Neural cell (in vitro differentiated cells): ENCODE measurements around the gene NHS. TPM values are rescaled to one million over a fixed set of nuclear protein-coding genes. Genes with fewer than 3 reads are reported as not detected.

Experiments
- H2AFZ ChIP-seq: fragments of 200-600, 300-800 bp; sonication (generic), shearing (Covaris generic); 2 replicates; pipeline ENCODE4 v1.6.0; 2014; ENCODE audit warnings: low read depth, mild to moderate bottlenecking, antibody characterized with exemption, low read length, moderate library complexity
- H3F3A ChIP-seq: fragments of 200-600 bp; shearing (Covaris generic); 2 replicates; pipeline ENCODE4 v1.6.1; 2016; ENCODE audit warnings: mild to moderate bottlenecking, moderate library complexity, mixed read lengths, antibody characterized with exemption, low read length; ENCODE audit not compliant: insufficient read depth, poor library complexity, severe bottlenecking
- H3K27ac ChIP-seq: fragments of 200-600, 300-800 bp; sonication (generic), shearing (Covaris generic); 2 replicates; pipeline ENCODE4 v1.5.1; 2014; ENCODE audit warnings: mild to moderate bottlenecking, low read length, moderate library complexity
- H3K27me3 ChIP-seq: fragments of 300-800, 200-600 bp; sonication (generic), shearing (Covaris generic); 2 replicates; pipeline ENCODE4 v1.6.0; 2014; ENCODE audit warnings: mild to moderate bottlenecking, low read depth, low read length, moderate library complexity; ENCODE audit not compliant: insufficient read depth
- H3K36me3 ChIP-seq: fragments of 300-800, 200-600 bp; sonication (generic), shearing (Covaris generic); 2 replicates; pipeline ENCODE4 v1.5.1; 2014; ENCODE audit warnings: mild to moderate bottlenecking, antibody characterized with exemption, low read length, moderate library complexity; ENCODE audit not compliant: insufficient read depth
- H3K4me2 ChIP-seq: fragments of 300-800, 200-600 bp; sonication (generic), shearing (Covaris generic); 2 replicates; pipeline ENCODE4 v1.6.0; 2014; ENCODE audit warnings: mild to moderate bottlenecking, low read length
- H3K4me3 ChIP-seq: fragments of 300-800, 200-600 bp; sonication (generic), shearing (Covaris generic); 2 replicates; pipeline ENCODE4 v1.5.1; 2014; ENCODE audit warnings: mild to moderate bottlenecking, low read length, moderate library complexity
- H3K79me2 ChIP-seq: fragments of 200-600 bp; shearing (Covaris generic); replicated peaks from 2 replicates; pipeline ENCODE4 v1.6.0; 2014; ENCODE audit warnings: mild to moderate bottlenecking, low read length, moderate library complexity; ENCODE audit not compliant: insufficient read depth
- H3K9ac ChIP-seq: fragments of 300-800, 200-600 bp; sonication (generic), shearing (Covaris generic); 2 replicates; pipeline ENCODE4 v1.6.1; 2016; ENCODE audit warnings: mild to moderate bottlenecking, low read length, mixed read lengths
- H3K9me2 ChIP-seq: fragments of 200-600 bp; shearing (Covaris generic); 2 replicates; pipeline ENCODE4 v1.6.1; 2016; ENCODE audit warnings: mild to moderate bottlenecking, low read length, mixed read lengths; ENCODE audit not compliant: insufficient read depth
- H3K9me3 ChIP-seq: fragments of 200-600, 300-800 bp; sonication (generic), shearing (Covaris generic); 2 replicates; pipeline ENCODE4 v1.6.1; 2016; ENCODE audit warnings: mild to moderate bottlenecking, mixed run types, low read length, moderate library complexity, mixed read lengths
- H4K20me1 ChIP-seq: fragments of 200-600 bp; shearing (Covaris generic); 2 replicates; pipeline ENCODE4 v1.6.1; 2016; ENCODE audit warnings: mild to moderate bottlenecking, mixed run types; ENCODE audit not compliant: insufficient read depth
- EP300 ChIP-seq: fragments of 450-650 bp; conservative IDR thresholded peaks from 2 replicates; pipeline ENCODE4 v1.6.1; 2014; ENCODE audit warnings: antibody characterized with exemption, mild to moderate bottlenecking, moderate library complexity; ENCODE audit not compliant: poor library complexity, severe bottlenecking
- EZH2 ChIP-seq: fragments of 200-600, 300-800 bp; shearing (Covaris generic), sonication (generic); IDR thresholded peaks from 2 replicates; pipeline ENCODE4 v1.6.1; 2014; ENCODE audit warnings: antibody characterized with exemption, low read length, borderline replicate concordance, mild to moderate bottlenecking; ENCODE audit not compliant: insufficient read depth, poor library complexity, severe bottlenecking
- MXI1 ChIP-seq: fragments of 450-650 bp; conservative IDR thresholded peaks from 2 replicates; pipeline ENCODE4 v1.6.1; 2014; ENCODE audit warnings: antibody characterized with exemption, mild to moderate bottlenecking; ENCODE audit not compliant: poor library complexity, severe bottlenecking
- POLR2AphosphoS5 ChIP-seq: IDR thresholded peaks from 2 replicates; pipeline ENCODE4 v1.6.1; 2012
- RAD21 ChIP-seq: fragments of 450-650 bp; conservative IDR thresholded peaks from 2 replicates; pipeline ENCODE4 v1.6.1; 2014; ENCODE audit warnings: antibody characterized with exemption, mild to moderate bottlenecking, moderate library complexity
- SMC3 ChIP-seq: fragments of 450-650 bp; conservative IDR thresholded peaks from 2 replicates; pipeline ENCODE4 v1.6.1; 2014; ENCODE audit warnings: antibody characterized with exemption, mild to moderate bottlenecking, moderate library complexity; ENCODE audit not compliant: poor library complexity
- TAF1 ChIP-seq: IDR thresholded peaks from 2 replicates; pipeline ENCODE4 v1.6.1; 2012; ENCODE audit warnings: low read depth
- polyA plus RNA-seq: library from polyadenylated mRNA; depleted of rRNA; stranded (reverse); fragments of >200 nt; gene quantifications from 2 replicates; pipeline ENCODE4 v1.2.3, GENCODE V29; 2014
- TF ChIP-seq, protein P1 (sequence below): IDR thresholded peaks from 2 replicates; pipeline ENCODE4 v1.6.1; 2012; ENCODE audit warnings: borderline replicate concordance
- TF ChIP-seq, protein P2 (sequence below): fragments of 450-650 bp; IDR thresholded peaks from 2 replicates; pipeline ENCODE4 v1.5.1; 2014; ENCODE audit warnings: antibody characterized with exemption, mild to moderate bottlenecking, moderate library complexity; ENCODE audit not compliant: poor library complexity, severe bottlenecking

NHS gene
- polyA plus RNA-seq, 1 donor from 2014 or later: 1.9 TPM

DNA sequence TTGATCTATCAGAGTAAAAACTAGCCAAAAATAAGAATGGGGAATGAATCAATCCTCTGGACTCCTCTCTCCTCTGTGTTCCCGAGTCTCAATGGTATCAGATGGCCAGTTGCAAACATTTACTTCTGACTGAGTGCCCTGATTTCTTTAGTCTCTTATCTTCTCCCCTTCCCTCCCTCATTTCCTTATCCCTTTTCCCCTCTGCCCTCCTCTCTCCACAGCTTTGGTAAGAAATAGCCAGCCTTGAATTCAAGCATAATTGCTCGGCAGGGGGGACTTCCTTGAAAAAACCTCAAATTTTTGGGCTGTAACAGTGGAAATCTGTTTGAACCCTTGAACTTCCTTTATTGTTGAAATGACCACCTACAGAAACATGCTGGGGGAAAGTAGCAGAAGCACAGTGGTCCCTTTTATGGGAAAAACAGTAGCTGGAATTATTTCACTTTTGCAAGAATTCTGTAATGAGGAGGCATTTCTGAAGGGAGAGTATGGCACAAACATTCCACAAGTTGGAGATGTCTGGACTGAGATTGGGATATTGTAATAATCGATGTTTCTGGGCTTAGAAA lies 40.3 kb downstream of the NHS start:
- Histone ChIP-seq H3K9ac (no peak overlapping the region), H3K4me2 (no peak overlapping the region), H3K27me3 (no peaks in the 10 kb centered on the region)

DNA sequence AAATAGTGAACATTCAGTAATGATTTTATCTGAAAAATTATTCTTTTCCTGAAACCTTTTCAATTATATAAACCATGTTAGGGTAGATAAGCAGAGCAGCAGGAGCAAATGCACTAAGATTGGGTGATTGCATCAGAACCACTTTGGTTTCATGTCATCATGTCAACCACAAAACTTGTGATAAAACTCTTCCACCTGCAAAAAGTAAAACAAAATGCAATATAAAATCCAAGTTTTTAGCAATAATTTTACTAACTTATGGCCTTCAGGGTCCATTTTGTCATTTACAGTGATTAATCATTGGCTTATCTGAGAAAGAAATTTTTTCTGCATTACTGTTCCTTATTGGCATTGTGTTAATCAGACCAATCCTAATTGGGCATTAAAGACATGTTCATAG lies 42.4 kb downstream of the NHS start:
- Histone ChIP-seq H4K20me1 (no peaks in the 10 kb centered on the region), H3K4me2 (no peak overlapping the region), H3K9me3 (no peaks in the 10 kb centered on the region), H3K27me3 (no peaks in the 10 kb centered on the region), H3K36me3 (no peaks in the 10 kb centered on the region), H3F3A (no peaks in the 10 kb centered on the region), H3K27ac (no peak overlapping the region), H2AFZ (no peak overlapping the region), H3K9me2 (no peaks in the 10 kb centered on the region), H3K79me2 (no peaks in the 10 kb centered on the region), H3K9ac (no peak overlapping the region), H3K4me3 (no peak overlapping the region)
- TF ChIP-seq, protein P1, sequence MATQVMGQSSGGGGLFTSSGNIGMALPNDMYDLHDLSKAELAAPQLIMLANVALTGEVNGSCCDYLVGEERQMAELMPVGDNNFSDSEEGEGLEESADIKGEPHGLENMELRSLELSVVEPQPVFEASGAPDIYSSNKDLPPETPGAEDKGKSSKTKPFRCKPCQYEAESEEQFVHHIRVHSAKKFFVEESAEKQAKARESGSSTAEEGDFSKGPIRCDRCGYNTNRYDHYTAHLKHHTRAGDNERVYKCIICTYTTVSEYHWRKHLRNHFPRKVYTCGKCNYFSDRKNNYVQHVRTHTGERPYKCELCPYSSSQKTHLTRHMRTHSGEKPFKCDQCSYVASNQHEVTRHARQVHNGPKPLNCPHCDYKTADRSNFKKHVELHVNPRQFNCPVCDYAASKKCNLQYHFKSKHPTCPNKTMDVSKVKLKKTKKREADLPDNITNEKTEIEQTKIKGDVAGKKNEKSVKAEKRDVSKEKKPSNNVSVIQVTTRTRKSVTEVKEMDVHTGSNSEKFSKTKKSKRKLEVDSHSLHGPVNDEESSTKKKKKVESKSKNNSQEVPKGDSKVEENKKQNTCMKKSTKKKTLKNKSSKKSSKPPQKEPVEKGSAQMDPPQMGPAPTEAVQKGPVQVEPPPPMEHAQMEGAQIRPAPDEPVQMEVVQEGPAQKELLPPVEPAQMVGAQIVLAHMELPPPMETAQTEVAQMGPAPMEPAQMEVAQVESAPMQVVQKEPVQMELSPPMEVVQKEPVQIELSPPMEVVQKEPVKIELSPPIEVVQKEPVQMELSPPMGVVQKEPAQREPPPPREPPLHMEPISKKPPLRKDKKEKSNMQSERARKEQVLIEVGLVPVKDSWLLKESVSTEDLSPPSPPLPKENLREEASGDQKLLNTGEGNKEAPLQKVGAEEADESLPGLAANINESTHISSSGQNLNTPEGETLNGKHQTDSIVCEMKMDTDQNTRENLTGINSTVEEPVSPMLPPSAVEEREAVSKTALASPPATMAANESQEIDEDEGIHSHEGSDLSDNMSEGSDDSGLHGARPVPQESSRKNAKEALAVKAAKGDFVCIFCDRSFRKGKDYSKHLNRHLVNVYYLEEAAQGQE: no peak
- TF ChIP-seq POLR2AphosphoS5 (no peak), TAF1 (no peak), MXI1 (no peak), EP300 (no peak), RAD21 (no peak), SMC3 (no peak), EZH2 (no peak)
- TF ChIP-seq, protein P2, sequence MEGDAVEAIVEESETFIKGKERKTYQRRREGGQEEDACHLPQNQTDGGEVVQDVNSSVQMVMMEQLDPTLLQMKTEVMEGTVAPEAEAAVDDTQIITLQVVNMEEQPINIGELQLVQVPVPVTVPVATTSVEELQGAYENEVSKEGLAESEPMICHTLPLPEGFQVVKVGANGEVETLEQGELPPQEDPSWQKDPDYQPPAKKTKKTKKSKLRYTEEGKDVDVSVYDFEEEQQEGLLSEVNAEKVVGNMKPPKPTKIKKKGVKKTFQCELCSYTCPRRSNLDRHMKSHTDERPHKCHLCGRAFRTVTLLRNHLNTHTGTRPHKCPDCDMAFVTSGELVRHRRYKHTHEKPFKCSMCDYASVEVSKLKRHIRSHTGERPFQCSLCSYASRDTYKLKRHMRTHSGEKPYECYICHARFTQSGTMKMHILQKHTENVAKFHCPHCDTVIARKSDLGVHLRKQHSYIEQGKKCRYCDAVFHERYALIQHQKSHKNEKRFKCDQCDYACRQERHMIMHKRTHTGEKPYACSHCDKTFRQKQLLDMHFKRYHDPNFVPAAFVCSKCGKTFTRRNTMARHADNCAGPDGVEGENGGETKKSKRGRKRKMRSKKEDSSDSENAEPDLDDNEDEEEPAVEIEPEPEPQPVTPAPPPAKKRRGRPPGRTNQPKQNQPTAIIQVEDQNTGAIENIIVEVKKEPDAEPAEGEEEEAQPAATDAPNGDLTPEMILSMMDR: no peak

More for the DNA sequence above, 40.3 kb downstream of the NHS start:
- Histone ChIP-seq H3K36me3 (no peaks in the 10 kb centered on the region), H3K4me3 (no peak overlapping the region), H3K27ac (no peak overlapping the region), H2AFZ (no peak overlapping the region), H3F3A (no peaks in the 10 kb centered on the region), H3K9me3 (no peaks in the 10 kb centered on the region), H3K9me2 (no peaks in the 10 kb centered on the region), H4K20me1 (no peaks in the 10 kb centered on the region), H3K79me2 (no peaks in the 10 kb centered on the region)
- no peak for TF ChIP-seq TAF1
- TF ChIP-seq, protein P2: no peak
- TF ChIP-seq RAD21: no peak
- TF ChIP-seq, protein P1: no peak
- TF ChIP-seq MXI1: no peak
- TF ChIP-seq SMC3: no peak
- TF ChIP-seq EZH2: no peak
- no peak for TF ChIP-seq POLR2AphosphoS5
- TF ChIP-seq EP300: no peak
